ENCODE measurements around the gene PIM2.

Gene PIM2

GRCh38 chrX:48864210-48864609, 54.6 kb downstream of the PIM2 start:
- TF ChIP-seq CTCF (IDR thresholded peaks at IDR 0.05; ENCODE audit: low read depth, low read length, missing control alignments) = no peak
- no peak overlapping the region for H3K4me3 ChIP-seq (replicated peaks; ENCODE audit: low read depth, low read length)
- DNase-seq (ENCODE audit: extremely low read depth, low read depth) = no peak
